ENCODE measurements around the gene ACOXL.

The ACOXL gene

DNA sequence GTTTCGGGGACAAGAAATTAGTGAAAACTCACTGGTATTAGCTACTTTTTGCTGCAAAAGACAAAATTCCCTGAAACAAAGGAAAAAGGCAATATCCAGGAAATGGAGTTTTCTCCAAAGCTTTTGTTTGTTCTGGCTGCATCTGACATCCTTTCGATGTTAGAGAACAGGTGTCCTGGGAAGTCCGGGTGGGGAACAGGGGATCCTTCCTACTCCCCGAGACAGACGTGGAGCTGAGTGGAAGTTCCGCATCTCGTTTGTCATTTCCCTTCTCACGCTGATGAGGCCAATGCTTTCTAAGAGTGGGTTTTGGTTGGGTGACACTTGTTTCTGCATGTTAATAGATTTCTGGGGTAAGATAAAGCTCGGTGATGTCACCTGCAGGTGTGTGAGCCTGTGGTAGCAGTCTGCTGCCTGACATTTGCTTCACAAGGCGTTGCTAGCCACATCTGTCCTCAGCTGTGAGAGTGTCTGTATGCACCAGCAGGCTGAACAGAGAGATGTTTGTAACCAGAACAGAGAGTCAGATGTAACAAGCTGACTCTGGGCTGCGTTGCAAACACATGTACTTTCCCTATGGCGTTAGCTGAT, 125.9 kb downstream of the ACOXL start:
- TF ChIP-seq, protein P1, sequence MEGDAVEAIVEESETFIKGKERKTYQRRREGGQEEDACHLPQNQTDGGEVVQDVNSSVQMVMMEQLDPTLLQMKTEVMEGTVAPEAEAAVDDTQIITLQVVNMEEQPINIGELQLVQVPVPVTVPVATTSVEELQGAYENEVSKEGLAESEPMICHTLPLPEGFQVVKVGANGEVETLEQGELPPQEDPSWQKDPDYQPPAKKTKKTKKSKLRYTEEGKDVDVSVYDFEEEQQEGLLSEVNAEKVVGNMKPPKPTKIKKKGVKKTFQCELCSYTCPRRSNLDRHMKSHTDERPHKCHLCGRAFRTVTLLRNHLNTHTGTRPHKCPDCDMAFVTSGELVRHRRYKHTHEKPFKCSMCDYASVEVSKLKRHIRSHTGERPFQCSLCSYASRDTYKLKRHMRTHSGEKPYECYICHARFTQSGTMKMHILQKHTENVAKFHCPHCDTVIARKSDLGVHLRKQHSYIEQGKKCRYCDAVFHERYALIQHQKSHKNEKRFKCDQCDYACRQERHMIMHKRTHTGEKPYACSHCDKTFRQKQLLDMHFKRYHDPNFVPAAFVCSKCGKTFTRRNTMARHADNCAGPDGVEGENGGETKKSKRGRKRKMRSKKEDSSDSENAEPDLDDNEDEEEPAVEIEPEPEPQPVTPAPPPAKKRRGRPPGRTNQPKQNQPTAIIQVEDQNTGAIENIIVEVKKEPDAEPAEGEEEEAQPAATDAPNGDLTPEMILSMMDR (IDR thresholded peaks at IDR 0.05; ENCODE audit: low read depth, low read length, poor library complexity, severe bottlenecking): no peak
- TF ChIP-seq EZH2phosphoT487 (IDR thresholded peaks at IDR 0.05; ENCODE audit: borderline replicate concordance, low read length): no peak
- Histone ChIP-seq H3K4me3 (ENCODE audit: low read length) (peak overlapping the region; percentile 66), H4K20me1 (ENCODE audit: control insufficient read depth, insufficient read depth, low read depth, low read length) (no peaks in the 10 kb centered on the region), H3K27me3 (ENCODE audit: control insufficient read depth, low read length) (peaks cover 37% of the 10 kb centered on the region), H3K36me3 (ENCODE audit: control insufficient read depth, low read length) (no peaks in the 10 kb centered on the region), H3K9me2 (replicated peaks; ENCODE audit: control insufficient read depth, low read length) (no peaks in the 10 kb centered on the region), H3F3A (ENCODE audit: control insufficient read depth, insufficient read depth) (peaks cover 13% of the 10 kb centered on the region), H3K4me2 (ENCODE audit: low read length) (peak overlapping the region; percentile 83), H3K27ac (ENCODE audit: low read depth, low read length) (peak overlapping the region; percentile 77), H3K79me2 (ENCODE audit: control insufficient read depth, low read length) (no peaks in the 10 kb centered on the region), H3K4me1 (ENCODE audit: control insufficient read depth, low read length) (peaks cover 50% of the 10 kb centered on the region), H3K9me3 (ENCODE audit: control insufficient read depth, insufficient read depth, low read length) (no peaks in the 10 kb centered on the region)

DNA sequence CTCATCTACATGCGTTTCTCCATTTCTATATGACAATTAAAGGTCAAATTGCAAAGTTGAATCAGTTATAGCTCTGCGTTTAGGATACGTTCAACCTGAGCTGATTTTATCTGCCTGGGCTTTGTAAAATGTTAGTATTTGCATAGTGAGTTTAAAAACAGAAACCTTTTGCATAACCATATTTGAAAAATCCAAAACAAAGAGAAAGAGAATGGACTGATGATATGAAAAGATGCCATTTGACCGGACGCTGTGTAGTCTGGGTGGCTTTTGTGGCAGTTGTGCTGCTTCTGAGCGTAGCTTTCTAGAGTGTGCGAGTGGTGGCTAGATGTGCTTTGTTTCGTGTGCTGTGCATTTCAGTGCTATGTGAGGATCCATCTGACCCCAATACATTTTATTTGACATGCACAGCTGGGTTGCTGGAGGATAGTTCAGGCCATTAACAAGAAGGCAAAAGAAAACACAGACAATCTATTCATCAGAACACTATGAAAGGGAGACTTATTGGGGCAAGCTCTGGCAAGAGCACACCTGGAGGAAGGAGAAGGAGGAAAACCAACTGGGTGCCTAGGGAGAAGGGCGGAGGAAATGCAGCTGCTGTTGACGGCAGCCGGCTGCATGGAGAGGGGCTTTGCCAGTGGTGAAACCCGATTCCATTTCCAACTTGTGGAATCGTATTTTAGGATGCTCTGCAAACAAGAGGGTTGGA, 126.8 kb downstream of the ACOXL start:
- peaks cover 47% of the 10 kb centered on the region for H3K27me3 ChIP-seq (ENCODE audit: control insufficient read depth, low read length)
- peaks cover 46% of the 10 kb centered on the region for H3K4me1 ChIP-seq (ENCODE audit: control insufficient read depth, low read length)
- H3K4me3 ChIP-seq (ENCODE audit: low read length): peak overlapping the region; percentile 66
- peak overlapping the region; percentile 83 for H3K4me2 ChIP-seq (ENCODE audit: low read length)
- H3K36me3 ChIP-seq (ENCODE audit: control insufficient read depth, low read length): no peaks in the 10 kb centered on the region
- no peaks in the 10 kb centered on the region for H4K20me1 ChIP-seq (ENCODE audit: control insufficient read depth, insufficient read depth, low read depth, low read length)
- no peaks in the 10 kb centered on the region for H3K9me2 ChIP-seq (replicated peaks; ENCODE audit: control insufficient read depth, low read length)
- peaks cover 13% of the 10 kb centered on the region for H3F3A ChIP-seq (ENCODE audit: control insufficient read depth, insufficient read depth)
- no peaks in the 10 kb centered on the region for H3K79me2 ChIP-seq (ENCODE audit: control insufficient read depth, low read length)
- TF ChIP-seq, protein P1 (IDR thresholded peaks at IDR 0.05; ENCODE audit: low read depth, low read length, poor library complexity, severe bottlenecking): no peak
- TF ChIP-seq EZH2phosphoT487 (IDR thresholded peaks at IDR 0.05; ENCODE audit: borderline replicate concordance, low read length): no peak
- H3K9me3 ChIP-seq (ENCODE audit: control insufficient read depth, insufficient read depth, low read length): no peaks in the 10 kb centered on the region
- H3K27ac ChIP-seq (ENCODE audit: low read depth, low read length): peak overlapping the region; percentile 77

DNA sequence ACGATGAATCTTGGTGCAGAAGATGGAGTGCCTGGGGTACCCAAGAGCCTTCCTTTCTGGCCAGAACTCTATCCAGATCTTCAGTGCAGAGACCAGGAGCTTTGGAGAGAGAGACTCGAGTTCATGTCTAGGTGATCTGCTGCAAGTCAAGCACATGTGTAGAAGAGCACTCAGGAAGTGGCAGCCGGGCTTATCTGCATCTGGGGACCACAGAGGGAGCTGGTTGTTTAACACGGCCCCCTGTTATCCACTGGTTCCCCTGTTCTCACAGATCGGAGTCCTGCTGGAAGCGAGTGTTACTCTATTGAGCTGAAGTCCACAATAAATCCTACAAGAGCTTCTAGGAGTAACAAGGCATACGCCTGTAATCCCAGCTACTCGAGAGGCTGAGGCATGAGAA, 128.3 kb downstream of the ACOXL start:
- Histone ChIP-seq H3K9me3 (ENCODE audit: control insufficient read depth, insufficient read depth, low read length) (no peaks in the 10 kb centered on the region), H3K79me2 (ENCODE audit: control insufficient read depth, low read length) (no peaks in the 10 kb centered on the region), H3K4me3 (ENCODE audit: low read length) (no peak overlapping the region), H4K20me1 (ENCODE audit: control insufficient read depth, insufficient read depth, low read depth, low read length) (no peaks in the 10 kb centered on the region), H3K27me3 (ENCODE audit: control insufficient read depth, low read length) (peaks cover 55% of the 10 kb centered on the region), H3K27ac (ENCODE audit: low read depth, low read length) (no peak overlapping the region), H3K4me2 (ENCODE audit: low read length) (peak overlapping the region; percentile 5; the same call in 1 of the 2 replicates), H3K9me2 (replicated peaks; ENCODE audit: control insufficient read depth, low read length) (no peaks in the 10 kb centered on the region), H3K36me3 (ENCODE audit: control insufficient read depth, low read length) (no peaks in the 10 kb centered on the region), H3K4me1 (ENCODE audit: control insufficient read depth, low read length) (peaks cover 33% of the 10 kb centered on the region), H3F3A (ENCODE audit: control insufficient read depth, insufficient read depth) (peaks cover 13% of the 10 kb centered on the region)
- no peak for TF ChIP-seq EZH2phosphoT487 (IDR thresholded peaks at IDR 0.05; ENCODE audit: borderline replicate concordance, low read length)
- TF ChIP-seq, protein P1 (IDR thresholded peaks at IDR 0.05; ENCODE audit: low read depth, low read length, poor library complexity, severe bottlenecking): no peak
